HepG2 (cell line): ENCODE measurements around the gene TBCE. TPM values are rescaled to one million over a fixed set of nuclear protein-coding genes. Genes with fewer than 3 reads are reported as not detected.

ENCODE experiments used
- ATAC-seq: fragments of 200-7000 bp; cut with Tn5 transposase; 3 replicates; pipeline ENCODE4 v1.9.1; 2020; ENCODE audit warnings: mild to moderate bottlenecking, moderate library complexity
- BruUV-seq: library from RNA; stranded (reverse); fragments of 400-500 nt; replicated peaks from 2 replicates; lab custom pipeline; 2021; lab: Mats Ljungman, UMichigan
- CTCF ChIA-PET: fragments of 300-600 bp; formaldehyde crosslinking; extraction: SDS; loops from one replicate; lab custom pipeline; 2021; ENCODE audit warnings: low total read pairs, inconsistent platforms, low intra/inter-chr PET ratio; lab: Yijun Ruan, JAX
- POLR2A ChIA-PET: fragments of 350-600 bp; sonication (Branson Sonifier 250); formaldehyde crosslinking; loops from one replicate; lab custom pipeline; 2020; ENCODE audit warnings: antibody characterized with exemption, inconsistent platforms; lab: Yijun Ruan, JAX
- DNase-seq: peaks from one replicate; pipeline ENCODE4 v3.0.0-alpha.2; 2015; ENCODE audit warnings: low spot score
- FAIRE-seq: peaks from 3 replicates; lab custom pipeline; 2011; peaks lifted over from hg19 to GRCh38; lab: Jason Lieb, UNC
- H2AFZ ChIP-seq: one replicate; pipeline ENCODE4 v1.6.1; 2011; ENCODE audit warnings: low read length, inconsistent platforms
- H3K27ac ChIP-seq: fragments of 300-600 bp; 3 replicates; pipeline ENCODE4 v1.8.0; 2011; ENCODE audit warnings: mixed run types, mild to moderate bottlenecking, mixed read lengths, low read length, inconsistent platforms; ENCODE audit not compliant: insufficient read depth; ENCODE audit errors: extremely low read length
- H3K27me3 ChIP-seq, 2 experiments: fragments of 200-600 bp in 1 of 2; 2 replicates in 1 of 2; 3 replicates in 1 of 2; pipeline versions ENCODE4 v1.6.0 to v1.8.0; 2011; ENCODE audit warnings: low read length in 2 of 2, mild to moderate bottlenecking in 2 of 2, moderate library complexity in 2 of 2, inconsistent platforms in 1 of 2; ENCODE audit not compliant: insufficient read depth in 2 of 2, control insufficient read depth in 1 of 2
- H3K36me3 ChIP-seq, 2 experiments: fragments of 200-600 bp in 1 of 2; replicated peaks in 1 of 2; 2 replicates in 1 of 2; 3 replicates in 1 of 2; pipeline versions ENCODE4 v1.5.1 to v1.8.0; 2011; ENCODE audit warnings: low read length in 2 of 2, inconsistent platforms in 1 of 2; ENCODE audit not compliant: insufficient read depth in 2 of 2, control insufficient read depth in 1 of 2
- H3K4me1 ChIP-seq: 2 replicates; pipeline ENCODE4 v1.5.1; 2012; ENCODE audit warnings: low read length, inconsistent platforms; ENCODE audit not compliant: insufficient read depth
- H3K4me2 ChIP-seq: 2 replicates; pipeline ENCODE4 v1.6.0; 2011; ENCODE audit warnings: low read depth, low read length, inconsistent platforms
- H3K4me3 ChIP-seq, 3 experiments: fragments of 200-600 bp in 1 of 3; sonication (generic), shearing (Covaris generic) in 1 of 3; replicated peaks in 1 of 3; 2 replicates each; pipeline ENCODE4 v1.5.1; 2011 to 2016; ENCODE audit warnings: low read length in 3 of 3, inconsistent platforms in 2 of 3, low read depth in 2 of 3, mild to moderate bottlenecking in 2 of 3, control low read depth in 1 of 3, mixed read lengths in 1 of 3; ENCODE audit not compliant: insufficient read depth in 1 of 3
- H3K79me2 ChIP-seq: one replicate; pipeline ENCODE4 v1.6.1; 2011; ENCODE audit warnings: low read length, inconsistent platforms; ENCODE audit not compliant: insufficient read depth
- H3K9ac ChIP-seq: 2 replicates; pipeline ENCODE4 v1.6.0; 2011; ENCODE audit warnings: mild to moderate bottlenecking, low read depth, low read length, inconsistent platforms; ENCODE audit not compliant: insufficient read depth
- H3K9me3 ChIP-seq: 2 replicates; pipeline ENCODE4 v1.5.1; 2012; ENCODE audit warnings: mild to moderate bottlenecking, low read length
- H4K20me1 ChIP-seq: 2 replicates; pipeline ENCODE4 v1.6.0; 2011; ENCODE audit warnings: inconsistent platforms, mild to moderate bottlenecking, low read length, moderate library complexity; ENCODE audit not compliant: insufficient read depth
- POLR2G ChIP-seq: fragments of 200-400 bp; formaldehyde crosslinking; IDR thresholded peaks from 2 replicates; pipeline ENCODE4 v1.6.1; 2018; ENCODE audit warnings: mild to moderate bottlenecking, low read depth, low read length, moderate library complexity
- ZNF503 ChIP-seq: sonication (generic); formaldehyde crosslinking; IDR thresholded peaks from 2 replicates; pipeline ENCODE4 v1.4.0; 2020; ENCODE audit warnings: missing genetic modification reagents
- ZNF629 ChIP-seq: sonication (generic); formaldehyde crosslinking; conservative IDR thresholded peaks from 2 replicates; pipeline ENCODE4 v1.5.0; 2020; ENCODE audit warnings: missing genetic modification reagents
- ZXDC ChIP-seq: sonication (generic); formaldehyde crosslinking; IDR thresholded peaks from 2 replicates; pipeline ENCODE4 v1.5.0; 2020; ENCODE audit warnings: mild to moderate bottlenecking, missing genetic modification reagents
- WGBS: methylation state at CpG from one replicate; pipeline ENCODE4 v1.1.6; 2017; ENCODE audit warnings: low lambda C conversion rate; 5-methylcytosine and 5-hydroxymethylcytosine counted together
- in situ Hi-C: cut with HindIII; loops from 2 replicates; pipeline ENCODE4 v1.10.0; 2017; ENCODE audit warnings: low pct_unique_long_range_greater_than_20kb; ENCODE audit not compliant: extremely low pct_ligation_motif_present
- intact Hi-C: fragments of 100-400 bp; cut with micrococcal nuclease; formaldehyde crosslinking; loops from one replicate; pipeline ENCODE4 v1.10.0; 2022; ENCODE audit not compliant: unreplicated experiment
- polyA plus RNA-seq, 8 experiments: library from polyadenylated mRNA; depleted of rRNA in 3 of 8; stranded (reverse) in 7 of 8; unstranded in 1 of 8; fragments of >200 nt; fragmentation: Illumina TruSeq in 4 of 8; extraction: Trizol in 4 of 8; gene quantifications; 2 replicates each; pipeline versions ENCODE4 v1.2.1 to v1.2.3, GENCODE V29; 2011 to 2016; ENCODE audit warnings: low read depth in 4 of 8, missing spikeins in 1 of 8, mixed read lengths in 1 of 8; ENCODE audit not compliant: insufficient read depth in 1 of 8
- total RNA-seq, 5 experiments: library from RNA; depleted of rRNA; stranded (reverse); fragments of >200 nt; fragmentation: Illumina TruSeq; extraction: Trizol; gene quantifications; 2 replicates each; pipeline ENCODE4 v1.2.3, GENCODE V29; 2016; ENCODE audit warnings: low read depth in 1 of 5

Gene TBCE
- total and polyA plus RNA-seq, 2 of the 13 experiments (the other 11 are each of a cell fraction or from before 2014, with no cell fraction given) = 25.6 to 31.1 TPM

GRCh38 chr1:235495030-235495429, 127.8 kb downstream of the TBCE start:
- Histone ChIP-seq H3K9ac (no peak overlapping the region), H3K4me1 (no peaks in the 10 kb centered on the region), H3K4me2 (no peak overlapping the region), H3K79me2 (peaks cover 33% of the 10 kb centered on the region), H3K9me3 (no peaks in the 10 kb centered on the region), H4K20me1 (0 out of 2 replicates have a peak, but pooled peaks cover 3% of the 10 kb centered on the region), H3K27me3 (no peaks in the 10 kb centered on the region), H2AFZ (no peak overlapping the region), H3K36me3 (peaks cover 11 to 33% of the 10 kb centered on the region in 2 experiments), H3K4me3 (no peak overlapping the region), H3K27ac (no peak overlapping the region)
- WGBS = 98% methylated on average over 5 of the region's 5 CpGs
- in situ Hi-C loops = no loop called here
- no TSS peak for BruUV-seq
- no peak for ATAC-seq
- no peak for FAIRE-seq
- ChIA-PET CTCF (no interaction called here), POLR2A (interaction anchor here (1.2 kb wide), 1 partner anchor 10 kb away, joined by 3 read pairs; no protein-coding TSS in a partner anchor)
- DNase-seq = no peak
- TF ChIP-seq ZXDC (no peak), POLR2G (no peak), ZNF629 (CRISPR knock-in tag) (peak; percentile 59), ZNF503 (CRISPR knock-in tag) (no peak)
- intact Hi-C loops = no loop called here
